Testis (tissue), 2 donors: ENCODE results near the gene PHYKPL.

Experiments used
- CTCF ChIP-seq, 3 experiments: fragments of 450-650 bp in 2 of 3; fragments of 200-600 bp in 1 of 3; sonication (generic) in 1 of 3; IDR thresholded peaks; one replicate each; pipeline ENCODE4 v1.5.1; 2016 to 2019; ENCODE audit warnings: antibody characterized with exemption in 3 of 3, mild to moderate bottlenecking in 2 of 3, moderate library complexity in 1 of 3
- POLR2A ChIP-seq: fragments of 450-650 bp; IDR thresholded peaks from one replicate; pipeline ENCODE4 v1.6.1; 2017; ENCODE audit warnings: antibody characterized with exemption, mild to moderate bottlenecking, moderate library complexity

DNA sequence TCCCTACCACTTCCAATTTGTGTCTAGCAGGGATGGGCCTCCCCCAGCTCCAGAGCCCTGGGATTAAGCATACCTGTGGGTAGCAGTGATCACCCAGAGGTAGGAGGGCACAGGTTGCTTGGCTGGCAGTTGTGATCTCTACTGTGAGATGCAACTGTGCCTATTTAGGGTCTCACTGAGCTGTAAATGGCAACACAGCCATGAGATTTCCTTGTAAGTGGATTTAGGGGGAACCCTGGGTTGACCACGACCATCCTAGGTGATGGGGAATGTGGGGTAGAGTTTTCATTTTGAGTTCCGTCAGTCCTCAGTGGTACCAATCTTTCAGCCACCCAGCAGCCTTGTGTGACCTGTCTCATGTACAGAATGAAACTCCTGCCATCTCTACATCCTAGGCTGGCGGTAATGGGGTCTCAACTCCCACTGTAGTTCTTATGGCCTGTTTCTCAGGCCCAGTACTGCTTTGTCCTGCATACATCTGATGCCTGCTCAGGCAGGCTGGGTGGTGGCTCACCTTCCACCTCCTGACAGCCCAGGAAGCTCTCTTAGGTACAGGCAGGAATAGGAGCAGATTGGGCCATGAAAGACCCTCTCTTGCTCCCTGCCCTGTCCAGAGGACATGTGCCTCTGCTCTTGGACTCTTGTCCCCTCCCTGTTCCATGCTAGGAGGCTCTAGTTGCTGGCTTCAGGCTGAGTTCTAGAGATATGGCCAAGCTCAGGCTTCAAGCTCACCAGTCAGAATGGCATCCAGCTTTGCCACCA is 20.2 kb downstream of the PHYKPL start:
- TF ChIP-seq CTCF (IDR thresholded peaks at IDR 0.05) (no peak), POLR2A (no peak)
